Hepatocyte (in vitro differentiated cells): ENCODE data around the gene PTPRM. TPM values are rescaled to one million over a fixed set of nuclear protein-coding genes. Genes with fewer than 3 reads are reported as not detected.

Experiments
- DNase-seq: peaks from one replicate; pipeline ENCODE4 v3.0.0-alpha.2; 2016; ENCODE audit warnings: low spot score
- H2AFZ ChIP-seq: fragments of 200-600 bp; sonication (generic); 2 replicates; pipeline ENCODE4 v1.6.0; 2016; ENCODE audit warnings: antibody characterized with exemption, mild to moderate bottlenecking
- H3K27ac ChIP-seq: fragments of 200-600 bp; sonication (generic); 2 replicates; pipeline ENCODE4 v1.5.1; 2016; ENCODE audit warnings: mild to moderate bottlenecking
- H3K27me3 ChIP-seq: fragments of 200-600 bp; sonication (generic); 2 replicates; pipeline ENCODE4 v1.6.1; 2016
- H3K36me3 ChIP-seq: fragments of 200-600 bp; sonication (generic); replicated peaks from 2 replicates; pipeline ENCODE4 v1.5.1; 2016; ENCODE audit warnings: low read depth; ENCODE audit not compliant: insufficient read depth
- H3K4me1 ChIP-seq: fragments of 200-600 bp; sonication (generic); 2 replicates; pipeline ENCODE4 v1.5.1; 2016; ENCODE audit warnings: mild to moderate bottlenecking, moderate library complexity; ENCODE audit not compliant: insufficient read depth
- H3K4me2 ChIP-seq: fragments of 200-600 bp; sonication (generic); 2 replicates; pipeline ENCODE4 v1.6.0; 2016
- H3K4me3 ChIP-seq: fragments of 200-600 bp; sonication (generic); 2 replicates; pipeline ENCODE4 v1.5.1; 2016; ENCODE audit warnings: mild to moderate bottlenecking
- H3K79me2 ChIP-seq: fragments of 200-600 bp; sonication (generic); 2 replicates; pipeline ENCODE4 v1.6.0; 2017; ENCODE audit warnings: mild to moderate bottlenecking
- H3K9me2 ChIP-seq: fragments of 200-600 bp; sonication (generic); replicated peaks from 2 replicates; pipeline ENCODE4 v1.6.0; 2017; ENCODE audit warnings: mild to moderate bottlenecking; ENCODE audit not compliant: insufficient read depth
- H3K9me3 ChIP-seq: fragments of 200-600 bp; sonication (generic); 2 replicates; pipeline ENCODE4 v1.5.1; 2016; ENCODE audit warnings: low read depth, mild to moderate bottlenecking
- H4K20me1 ChIP-seq: fragments of 200-600 bp; sonication (generic); 2 replicates; pipeline ENCODE4 v1.6.0; 2016; ENCODE audit warnings: mild to moderate bottlenecking; ENCODE audit not compliant: insufficient read depth, poor library complexity, severe bottlenecking
- CTCF ChIP-seq: fragments of 200-600 bp; sonication (generic); IDR thresholded peaks from 2 replicates; pipeline ENCODE4 v1.5.1; 2016; ENCODE audit warnings: antibody characterized with exemption, mild to moderate bottlenecking; ENCODE audit not compliant: poor library complexity
- EZH2 ChIP-seq: fragments of 200-600 bp; sonication (generic); IDR thresholded peaks from 2 replicates; pipeline ENCODE4 v1.6.1; 2016; ENCODE audit warnings: antibody characterized with exemption, mild to moderate bottlenecking, borderline replicate concordance
- EZH2phosphoT487 ChIP-seq: fragments of 200-600 bp; sonication (generic); IDR thresholded peaks from one replicate; pipeline ENCODE4 v1.6.1; 2018; ENCODE audit warnings: antibody characterized with exemption, mild to moderate bottlenecking, low read depth, moderate library complexity; ENCODE audit not compliant: unreplicated experiment, severe bottlenecking
- WGBS: methylation state at CpG from one replicate; pipeline ENCODE4 v1.1.6; 2016; ENCODE audit warnings: low lambda C conversion rate; ENCODE audit errors: missing lambda C conversion rate; 5-methylcytosine and 5-hydroxymethylcytosine counted together
- polyA plus RNA-seq: library from polyadenylated mRNA; unstranded; fragments of >200 nt; fragmentation: Nextera tagmentation; extraction: Ambion mirVana; gene quantifications from 2 replicates; pipeline ENCODE4 v1.2.1, GENCODE V29; 2016
- total RNA-seq: library from RNA; depleted of rRNA; stranded (reverse); fragments of >200 nt; gene quantifications from 2 replicates; pipeline ENCODE4 v1.2.3, GENCODE V29; 2014

Gene PTPRM
- total and polyA plus RNA-seq, 2 experiments from 2014 or later = 26.1 to 47.4 TPM

DNA sequence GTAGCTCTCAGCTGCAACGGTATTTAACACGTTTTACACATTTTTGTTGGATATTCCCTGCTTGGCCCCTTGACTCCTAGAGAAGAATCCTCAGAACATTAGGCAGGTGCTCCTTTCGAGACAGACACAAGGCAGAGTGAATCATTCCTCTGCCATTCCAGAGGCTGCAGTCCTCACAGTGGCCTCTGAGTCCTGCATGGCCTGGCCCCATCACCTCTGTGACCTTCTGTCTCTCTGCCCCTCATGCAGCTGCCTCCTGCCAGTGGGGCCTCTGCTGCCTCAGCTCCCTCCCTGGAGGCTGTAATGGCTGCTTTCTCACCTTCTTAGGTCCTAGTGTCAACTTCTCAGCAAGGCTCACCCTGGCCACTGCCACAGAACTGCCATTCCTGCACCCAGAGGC lies 101.3 kb downstream of the PTPRM start:
- 78% methylated on average over 3 of the region's 3 CpGs for WGBS
- Histone ChIP-seq H3K79me2 (no peaks in the 10 kb centered on the region), H3K4me3 (no peak overlapping the region), H3K4me2 (no peak overlapping the region), H3K36me3 (no peaks in the 10 kb centered on the region), H3K9me2 (no peaks in the 10 kb centered on the region), H3K27ac (no peak overlapping the region), H3K4me1 (no peaks in the 10 kb centered on the region), H3K27me3 (no peaks in the 10 kb centered on the region), H3K9me3 (no peaks in the 10 kb centered on the region), H4K20me1 (no peaks in the 10 kb centered on the region), H2AFZ (no peak overlapping the region)
- no peak for DNase-seq
- no peak for TF ChIP-seq CTCF
- TF ChIP-seq EZH2 = no peak
- no peak for TF ChIP-seq EZH2phosphoT487

DNA sequence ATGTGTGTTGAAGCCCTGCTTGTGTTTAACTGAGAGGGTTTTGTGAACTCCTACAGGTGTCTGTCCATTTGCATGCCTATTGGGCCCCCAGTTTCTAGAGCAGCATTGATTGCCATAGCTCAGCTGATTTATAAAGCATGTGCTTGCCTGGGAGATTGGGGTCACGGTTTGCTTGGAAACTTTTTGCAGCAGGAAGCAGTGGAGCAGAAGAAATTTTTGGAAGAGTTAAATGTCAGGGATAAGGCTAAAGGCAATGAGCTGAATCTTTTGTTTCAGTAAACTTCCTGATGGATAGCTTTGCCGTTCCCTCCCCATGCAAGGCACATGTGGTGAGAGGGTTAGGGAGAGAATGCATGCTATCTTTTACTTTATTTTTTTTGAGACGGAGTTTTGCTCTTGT lies 102.2 kb downstream of the PTPRM start:
- Histone ChIP-seq H3K36me3 (no peaks in the 10 kb centered on the region), H3K27me3 (no peaks in the 10 kb centered on the region), H3K27ac (no peak overlapping the region), H2AFZ (no peak overlapping the region), H3K79me2 (no peaks in the 10 kb centered on the region), H3K9me2 (no peaks in the 10 kb centered on the region), H3K4me2 (no peak overlapping the region), H3K9me3 (no peaks in the 10 kb centered on the region), H3K4me1 (no peaks in the 10 kb centered on the region), H3K4me3 (no peak overlapping the region), H4K20me1 (no peaks in the 10 kb centered on the region)
- DNase-seq = no peak
- TF ChIP-seq CTCF (no peak), EZH2phosphoT487 (no peak), EZH2 (no peak)
- 92% methylated on average over 3 of the region's 3 CpGs for WGBS

DNA sequence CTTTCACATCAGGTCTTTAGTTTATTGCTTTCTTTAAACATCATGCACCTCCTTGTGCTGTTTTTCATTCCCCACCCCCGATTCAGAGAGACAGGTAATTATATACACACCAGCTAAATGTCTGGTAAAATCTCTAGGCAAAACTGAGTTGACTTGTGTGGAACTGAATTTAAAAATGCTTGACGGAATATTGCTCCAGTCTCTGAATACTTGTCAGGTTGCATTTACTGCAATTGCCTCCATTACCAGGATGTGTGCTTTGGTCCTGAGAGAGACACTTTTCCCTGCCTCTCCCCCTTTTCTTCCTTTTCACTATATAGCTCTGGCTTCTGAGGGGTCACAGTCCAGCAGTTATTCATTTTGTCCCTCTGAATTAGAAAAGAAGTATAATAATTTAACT lies 104.0 kb downstream of the PTPRM start:
- Histone ChIP-seq H3K4me2 (no peak overlapping the region), H3K4me3 (no peak overlapping the region), H2AFZ (no peak overlapping the region), H3K9me2 (no peaks in the 10 kb centered on the region), H3K27me3 (no peaks in the 10 kb centered on the region), H3K4me1 (no peaks in the 10 kb centered on the region), H3K27ac (no peak overlapping the region), H3K9me3 (no peaks in the 10 kb centered on the region), H3K79me2 (no peaks in the 10 kb centered on the region), H4K20me1 (no peaks in the 10 kb centered on the region), H3K36me3 (no peaks in the 10 kb centered on the region)
- no peak for TF ChIP-seq EZH2phosphoT487
- TF ChIP-seq CTCF = no peak
- TF ChIP-seq EZH2 = no peak
- DNase-seq = no peak
- 83% methylated on average over 2 of the region's 2 CpGs for WGBS

DNA sequence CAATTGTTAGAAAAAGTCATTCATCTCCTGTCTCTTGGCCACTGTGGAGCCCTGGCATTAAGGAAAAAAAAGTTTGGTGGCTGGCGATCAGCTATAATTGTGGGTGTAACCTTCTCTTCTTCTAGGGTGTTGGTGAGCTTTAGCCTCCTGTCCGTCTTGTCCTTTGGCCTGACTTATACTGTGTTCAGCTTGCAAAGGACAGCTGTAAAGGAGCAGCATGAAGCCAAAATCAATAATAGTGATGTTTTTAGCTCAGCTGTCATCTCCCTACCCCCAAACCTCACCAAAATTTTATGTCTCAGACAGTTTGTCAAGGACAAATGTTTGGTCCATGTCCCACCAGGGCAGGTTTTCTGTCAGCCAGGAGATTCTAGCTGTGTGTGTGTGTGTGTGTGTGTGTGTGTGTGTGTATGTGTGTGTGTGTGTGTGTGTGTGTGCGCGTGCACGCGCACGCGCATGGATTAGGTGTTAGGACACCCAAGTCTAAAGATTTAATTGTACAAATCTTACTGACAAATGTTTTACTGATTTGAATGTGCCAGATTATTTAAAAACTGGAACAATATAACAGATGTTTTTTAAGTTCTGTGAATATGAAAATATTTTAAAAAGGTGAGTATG lies 109.2 kb downstream of the PTPRM start:
- H4K20me1 ChIP-seq = no peaks in the 10 kb centered on the region

More for the DNA sequence above, 109.2 kb downstream of the PTPRM start:
- H3K4me2 ChIP-seq = no peak overlapping the region
- no peaks in the 10 kb centered on the region for H3K9me2 ChIP-seq
- no peaks in the 10 kb centered on the region for H3K4me1 ChIP-seq
- no peak for TF ChIP-seq EZH2
- TF ChIP-seq CTCF = no peak
- TF ChIP-seq EZH2phosphoT487 = no peak
- peaks cover 9% of the 10 kb centered on the region for H3K79me2 ChIP-seq
- DNase-seq = no peak
- H3K27ac ChIP-seq = no peak overlapping the region
- H3K9me3 ChIP-seq = no peaks in the 10 kb centered on the region
- no peaks in the 10 kb centered on the region for H3K36me3 ChIP-seq
- no peaks in the 10 kb centered on the region for H3K27me3 ChIP-seq
- WGBS = 96% methylated on average over 8 of the region's 8 CpGs
- no peak overlapping the region for H3K4me3 ChIP-seq
- no peak overlapping the region for H2AFZ ChIP-seq
